NCI-H1694 treated with DMSO at 0.1 percent for 48 hours (cell line): ENCODE data around the gene EVI2A.

Source experiments
- DNase-seq: peaks from one replicate; lab custom pipeline; 2025; lab: John Stamatoyannopoulos, UW

EVI2A gene

DNA sequence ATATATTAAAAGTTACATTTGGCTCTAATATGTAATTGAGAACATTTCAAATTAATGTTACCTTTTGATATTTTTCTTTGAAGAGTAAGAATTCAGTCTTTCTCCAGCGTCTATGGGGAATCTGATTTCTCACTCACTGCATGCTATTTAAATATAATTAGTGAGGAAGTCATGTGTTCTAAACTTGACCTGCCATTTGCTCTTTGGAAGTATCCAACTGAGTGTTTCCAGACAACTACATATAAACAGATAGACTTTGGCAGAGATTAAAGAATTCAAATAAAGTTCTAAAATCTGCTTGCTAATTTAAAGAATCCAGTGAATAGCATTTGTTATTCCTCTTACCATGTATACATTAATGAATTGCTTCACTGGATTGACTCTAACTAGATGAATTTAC lies 47.9 kb downstream of the EVI2A start:
- no peak for DNase-seq

DNA sequence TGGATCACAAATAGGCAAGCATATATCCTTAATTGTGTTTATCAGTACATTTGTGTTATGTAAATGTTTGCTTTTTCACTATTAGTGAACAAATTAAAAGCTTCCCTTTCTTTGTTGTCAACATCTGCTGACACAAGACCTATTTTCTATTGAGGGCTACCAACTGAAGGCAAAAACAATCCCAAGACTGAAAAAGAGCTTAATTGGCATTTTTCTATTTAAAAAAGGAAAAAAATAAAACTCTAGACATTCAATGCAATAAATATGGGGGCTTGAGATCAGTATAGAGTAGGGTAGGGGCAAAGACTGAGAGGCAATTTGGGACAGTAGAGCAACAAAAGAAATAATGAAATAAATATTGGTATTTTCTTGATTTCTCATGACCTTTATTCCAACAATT lies 48.6 kb downstream of the EVI2A start:
- DNase-seq, result no peak

DNA sequence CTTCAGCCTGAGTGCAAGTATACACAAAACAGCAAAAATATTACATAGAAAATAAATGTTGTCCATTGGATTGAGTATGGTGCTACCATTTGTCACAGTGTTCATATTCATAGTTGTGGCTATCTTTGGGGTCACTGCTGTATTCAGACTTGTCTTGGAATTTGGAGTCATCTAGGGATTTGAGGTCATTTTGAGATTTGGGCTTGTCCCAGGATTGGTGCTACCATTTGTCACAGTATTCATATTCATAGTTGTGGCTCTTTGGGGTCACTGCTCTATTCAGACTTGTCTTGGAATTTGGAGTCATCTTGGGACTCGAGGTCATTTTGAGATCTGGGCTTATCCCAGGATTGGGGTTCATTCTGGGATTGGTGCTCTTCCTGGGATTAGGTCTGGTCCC lies 49.2 kb downstream of the EVI2A start:
- DNase-seq, result no peak

DNA sequence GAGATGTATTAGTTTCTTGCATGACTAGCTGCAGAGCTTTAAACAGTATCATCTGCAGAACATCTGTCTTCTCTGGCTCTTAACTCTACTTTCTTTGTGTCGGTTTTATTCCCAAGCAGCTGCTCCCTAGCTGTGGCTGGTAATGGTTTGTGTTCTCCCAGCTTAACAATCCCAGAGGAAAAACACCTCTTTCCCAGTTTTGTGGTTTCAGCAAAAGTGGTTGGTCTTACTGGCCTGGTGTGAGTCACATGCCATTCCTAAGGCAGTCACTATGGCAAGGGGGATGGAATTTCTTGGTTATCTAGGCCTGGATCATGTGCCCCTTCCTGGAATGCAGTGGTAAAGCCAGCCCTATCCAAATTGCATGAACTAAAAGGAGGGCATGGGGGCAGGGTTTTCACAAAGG lies 51.8 kb downstream of the EVI2A start:
- no peak for DNase-seq

DNA sequence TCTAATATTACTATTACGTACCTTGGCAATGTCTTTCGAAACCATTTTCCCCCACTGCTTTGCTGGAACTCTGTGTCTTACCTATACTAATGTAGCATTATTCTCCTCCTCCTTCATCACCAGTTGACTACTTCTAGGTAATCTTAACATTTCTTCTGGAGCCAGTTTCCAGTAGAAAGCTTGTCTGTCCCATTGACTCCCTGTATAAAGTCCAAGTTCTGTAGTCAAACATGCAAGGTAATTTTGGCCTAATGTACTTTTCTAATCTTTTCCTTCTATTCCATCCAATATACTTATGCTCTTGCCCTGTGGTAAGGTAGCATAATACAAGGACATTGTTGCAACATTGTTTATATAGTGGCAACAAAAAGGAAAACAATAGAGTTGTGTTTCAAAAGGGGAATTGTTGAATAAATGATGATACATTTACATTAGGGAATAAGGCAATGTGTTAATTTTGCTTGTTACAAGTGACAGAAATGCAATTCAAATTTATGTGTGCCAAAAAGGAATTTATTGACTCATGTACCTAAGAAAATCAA lies 52.3 kb downstream of the EVI2A start:
- no peak for DNase-seq
